Endothelial cell of hepatic sinusoid (primary cell): ENCODE results near the gene C4orf54.

Experiments
- in situ Hi-C: cut with HindIII; loops from 2 replicates; pipeline ENCODE4 v1.10.0; 2017; ENCODE audit warnings: low sequenced_read_pairs

The C4orf54 gene

DNA sequence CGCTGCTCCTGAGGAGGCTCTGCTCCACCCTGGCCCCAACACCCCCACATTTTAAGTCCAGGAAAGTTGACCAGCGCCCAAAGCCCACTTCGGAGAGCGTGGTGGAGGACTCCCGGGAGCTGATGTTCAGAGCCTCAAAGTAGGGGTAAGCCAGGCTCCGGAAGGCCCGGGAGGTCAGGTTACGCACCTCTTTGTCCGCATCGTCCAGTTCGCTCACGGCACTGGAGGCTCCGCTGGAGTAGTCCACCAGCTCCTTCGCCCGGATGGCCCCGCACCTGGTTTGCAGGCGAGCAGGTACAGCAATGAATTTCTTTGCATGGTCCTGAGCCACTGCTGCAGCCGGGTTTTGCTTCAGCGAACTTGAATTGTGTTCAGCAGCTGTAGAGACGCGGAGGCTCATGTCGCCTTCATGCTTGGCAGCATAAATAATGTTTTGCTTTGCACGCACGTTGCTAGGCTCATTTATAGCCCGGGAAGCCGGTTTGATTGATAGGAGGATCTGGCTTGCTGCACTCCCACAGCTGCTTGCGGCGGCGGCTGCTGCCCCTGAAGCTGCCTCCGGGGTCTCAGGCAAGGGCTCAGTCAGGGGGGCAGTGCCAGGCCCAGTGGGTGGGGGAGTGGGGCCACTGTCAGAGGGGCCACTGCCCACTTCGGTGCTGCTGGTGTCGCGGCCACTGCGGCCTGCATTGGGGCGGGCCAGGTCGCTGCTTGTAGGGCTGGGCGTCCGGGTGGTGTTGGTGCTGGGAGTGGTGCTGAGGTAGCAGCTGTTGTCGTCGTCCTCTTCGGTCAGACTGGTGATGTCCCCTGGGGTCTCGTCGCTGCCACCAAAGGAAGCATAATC is 4.8 kb downstream of the C4orf54 start:
- in situ Hi-C loops: no loop called here

GRCh38 chr4:99651811-99652485 is 5.7 kb downstream of the C4orf54 start:
- in situ Hi-C loops: no loop called here

- in situ Hi-C loops: no loop called here
Observed at GRCh38 chr4:99651016-99651769, 6.4 kb downstream of the C4orf54 start.

DNA sequence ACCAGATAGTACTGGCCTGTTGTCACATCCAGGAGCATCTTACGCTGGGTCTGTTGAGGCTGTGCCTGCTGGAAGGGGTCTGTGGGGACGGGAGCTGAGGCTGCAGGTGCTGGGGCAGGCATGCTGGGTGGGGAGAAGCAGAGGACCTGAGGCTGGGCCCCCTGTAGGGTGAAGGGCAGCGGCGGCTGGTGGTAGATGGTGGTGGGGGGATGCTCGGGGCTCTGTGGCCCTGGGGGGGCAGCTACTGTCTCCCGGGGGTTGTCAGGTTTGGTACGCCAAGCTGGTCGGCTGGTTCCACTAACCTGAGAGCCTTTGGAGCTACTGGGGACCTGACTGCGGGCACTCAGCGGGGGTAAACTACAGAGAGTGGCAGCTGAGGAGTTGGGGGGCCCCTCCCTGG is 7.8 kb downstream of the C4orf54 start:
- in situ Hi-C loops: no loop called here

DNA sequence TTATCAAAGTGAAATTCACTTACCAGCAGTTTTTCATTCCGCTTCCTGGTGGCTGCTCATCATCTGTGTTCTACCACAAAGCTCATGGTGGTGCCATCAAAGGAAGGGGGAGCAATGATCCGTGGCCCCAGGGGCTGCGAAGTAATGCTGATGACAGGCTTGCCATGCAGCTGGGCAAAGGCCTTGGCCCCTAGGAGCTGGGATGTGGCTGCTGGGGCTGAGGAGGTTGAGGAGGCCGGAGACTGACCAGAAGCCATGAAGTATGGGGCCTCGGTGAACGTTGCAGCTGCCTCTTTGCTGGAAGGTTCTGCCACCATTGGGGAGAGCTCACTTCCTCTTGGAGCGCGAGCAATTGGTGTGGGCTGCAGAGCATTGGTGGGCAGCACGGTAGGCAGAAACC is 8.4 kb downstream of the C4orf54 start:
- in situ Hi-C loops: no loop called here

DNA sequence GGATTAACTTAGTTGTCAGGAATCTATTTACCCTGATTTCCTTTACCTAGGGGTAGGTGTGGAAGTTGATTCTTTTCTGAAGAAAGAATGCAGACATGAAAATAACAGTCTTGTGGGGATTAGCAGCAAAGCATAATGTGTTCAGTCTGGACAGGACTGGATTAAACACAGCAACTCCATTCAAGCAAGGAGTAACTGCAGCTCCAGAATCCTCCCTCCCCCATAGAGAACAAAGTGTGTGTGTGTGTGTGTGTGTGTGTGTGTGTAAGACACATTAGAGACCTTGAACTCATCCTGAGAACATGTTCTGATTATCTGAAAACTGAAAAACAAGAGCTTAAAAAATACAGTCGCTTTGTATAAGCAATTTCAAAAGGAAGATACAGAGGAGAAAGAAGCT is 9.3 kb downstream of the C4orf54 start:
- in situ Hi-C loops: no loop called here

- in situ Hi-C loops: no loop called here
Observed at GRCh38 chr4:99647071-99647470, 10.6 kb downstream of the C4orf54 start.

- in situ Hi-C loops: no loop called here
Observed at GRCh38 chr4:99645638-99646037, 12.0 kb downstream of the C4orf54 start.

- in situ Hi-C loops: no loop called here
Observed at GRCh38 chr4:99645036-99645435, 12.6 kb downstream of the C4orf54 start.

DNA sequence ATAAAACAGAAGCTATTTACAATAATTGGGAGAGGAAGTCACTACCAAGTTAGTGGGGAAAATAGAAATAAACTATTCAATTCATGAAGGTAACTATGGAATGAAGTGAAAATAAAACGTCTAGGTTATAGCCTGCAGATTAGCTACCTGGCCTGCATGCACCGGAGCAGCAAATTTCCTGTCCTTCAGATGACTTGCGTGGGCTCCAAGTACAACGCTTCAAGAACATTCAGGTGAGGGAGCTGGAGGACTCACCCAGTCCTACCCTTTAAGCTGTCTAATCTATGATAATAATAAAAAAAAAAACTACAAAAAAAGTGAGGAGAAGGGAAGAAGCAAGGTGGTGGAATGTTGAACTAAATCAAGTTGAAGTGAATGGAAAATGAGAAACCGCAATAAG is 13.2 kb downstream of the C4orf54 start:
- in situ Hi-C loops: no loop called here

DNA sequence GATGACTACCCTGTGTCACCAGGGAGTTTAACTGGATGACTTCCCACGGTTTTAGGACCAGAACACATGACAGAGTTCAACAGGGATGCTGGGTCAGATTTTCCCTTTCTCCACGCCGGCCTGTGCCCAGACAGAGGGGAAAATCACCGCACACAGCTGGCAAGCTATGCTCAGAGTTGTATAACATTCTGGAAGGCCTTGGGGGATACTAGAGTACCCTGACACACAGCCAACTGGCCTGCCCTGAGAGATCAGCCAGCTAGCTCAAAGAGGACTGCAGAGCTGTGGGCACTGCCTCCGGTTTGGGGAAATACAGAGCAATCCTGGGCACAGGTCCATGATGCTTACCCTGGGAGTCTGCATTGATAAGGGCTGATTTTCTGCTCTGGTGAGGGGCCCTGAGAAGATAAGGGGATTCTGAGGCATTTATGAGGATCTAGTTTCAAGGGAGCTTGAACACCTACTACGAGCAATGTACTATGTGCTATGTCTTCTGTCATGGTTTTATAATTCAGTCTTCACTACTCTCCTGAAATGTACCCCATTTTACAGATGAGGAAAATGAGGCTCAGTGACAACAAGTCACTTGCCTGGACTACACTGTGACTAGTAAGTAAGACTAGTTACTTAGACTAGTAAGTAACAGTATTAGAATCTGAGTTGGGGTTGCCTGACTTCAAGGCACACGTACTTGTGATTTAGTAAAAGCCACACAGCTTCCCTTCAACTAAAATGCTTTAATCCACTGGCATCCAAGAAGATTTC is 14.7 kb downstream of the C4orf54 start:
- in situ Hi-C loops: no loop called here

DNA sequence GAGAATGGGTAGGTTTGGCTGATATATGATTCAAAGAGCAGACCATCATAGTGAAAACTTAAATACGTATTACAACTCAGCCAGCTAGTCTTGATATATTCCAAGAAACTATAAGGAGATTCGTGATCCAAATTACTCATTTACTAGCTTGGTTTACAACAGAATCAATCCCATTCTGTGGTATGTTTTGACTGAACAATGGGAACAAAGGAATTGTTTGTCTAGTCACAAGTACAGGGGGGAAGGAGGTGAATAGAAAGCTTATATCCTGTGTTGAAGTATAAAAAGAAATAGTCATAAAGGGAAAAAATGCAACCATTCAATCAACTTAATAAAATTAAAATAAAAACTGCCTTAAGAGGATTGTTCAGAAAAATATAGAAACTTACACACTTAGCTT is 17.0 kb downstream of the C4orf54 start:
- in situ Hi-C loops: no loop called here

DNA sequence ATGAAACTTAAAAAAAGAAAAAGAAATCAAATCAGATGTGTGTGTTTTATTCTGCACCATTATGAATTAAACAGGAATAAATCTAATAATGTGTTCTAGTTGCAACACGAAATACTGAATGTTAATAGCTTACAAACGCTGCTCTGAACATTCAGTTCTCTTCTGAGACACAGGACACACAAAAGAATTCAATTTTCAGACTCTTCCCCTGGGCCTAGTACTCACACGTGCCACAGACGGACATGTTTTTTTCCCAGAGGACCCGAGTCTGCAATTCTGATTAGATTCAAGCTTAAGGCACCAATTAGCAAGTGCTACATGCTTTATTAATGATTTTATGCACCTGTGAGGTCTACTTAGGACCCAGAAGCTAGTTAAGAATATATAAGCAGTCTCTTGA is 20.5 kb downstream of the C4orf54 start:
- in situ Hi-C loops: no loop called here

GRCh38 chr4:99636422-99636821 is 21.2 kb downstream of the C4orf54 start:
- in situ Hi-C loops: no loop called here

DNA sequence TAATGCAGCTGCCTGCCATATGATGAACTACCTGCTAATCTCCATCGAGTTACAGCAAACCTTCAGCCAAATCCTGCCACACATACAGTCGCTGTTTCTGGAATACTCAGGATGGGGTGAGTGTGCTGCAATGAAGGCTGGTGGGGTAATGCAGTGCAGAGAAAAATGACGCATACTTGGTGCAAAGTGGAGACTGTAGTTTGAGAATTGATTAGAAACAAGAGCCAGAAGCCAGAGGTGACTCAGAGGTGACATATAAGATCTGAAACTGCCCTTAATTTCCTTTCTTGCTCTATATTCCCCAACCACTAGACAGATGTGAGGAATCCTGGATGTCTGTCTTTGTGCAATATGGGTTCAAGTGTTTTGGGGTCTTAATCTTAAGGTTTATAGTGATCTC is 22.0 kb downstream of the C4orf54 start:
- in situ Hi-C loops: no loop called here

DNA sequence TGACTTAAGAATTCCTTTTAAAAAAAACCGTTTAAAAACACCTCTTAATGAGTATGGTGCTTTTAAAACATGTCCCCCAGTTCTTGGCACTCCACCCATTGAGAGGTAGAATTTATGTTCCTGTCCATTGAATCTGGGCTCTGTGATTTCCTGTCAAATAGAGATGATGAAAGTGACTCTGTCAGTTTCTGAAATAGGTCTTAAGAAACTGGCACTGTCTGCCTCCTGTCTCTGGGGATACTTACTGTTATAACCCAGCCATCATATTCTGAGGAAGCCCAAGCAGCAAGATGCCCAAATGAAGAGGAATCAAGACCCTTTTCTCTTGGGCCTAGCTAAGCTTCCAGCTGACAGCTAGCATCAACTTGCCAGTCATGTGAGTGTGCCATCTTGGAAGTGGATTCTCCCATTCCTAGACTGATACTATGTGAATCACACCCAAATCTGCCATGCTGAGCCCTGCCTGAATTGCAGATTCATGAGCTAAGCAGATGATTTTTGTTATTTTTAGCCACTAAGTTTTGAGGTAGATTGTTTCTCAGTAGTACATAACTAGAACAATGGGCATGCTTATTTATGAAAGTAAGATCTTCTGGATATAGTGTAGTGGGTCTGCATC is 22.8 kb downstream of the C4orf54 start:
- in situ Hi-C loops: no loop called here

- in situ Hi-C loops: no loop called here
Observed at GRCh38 chr4:99633772-99634171, 23.9 kb downstream of the C4orf54 start.

GRCh38 chr4:99630857-99631360 is 26.7 kb downstream of the C4orf54 start:
- in situ Hi-C loops: no loop called here

DNA sequence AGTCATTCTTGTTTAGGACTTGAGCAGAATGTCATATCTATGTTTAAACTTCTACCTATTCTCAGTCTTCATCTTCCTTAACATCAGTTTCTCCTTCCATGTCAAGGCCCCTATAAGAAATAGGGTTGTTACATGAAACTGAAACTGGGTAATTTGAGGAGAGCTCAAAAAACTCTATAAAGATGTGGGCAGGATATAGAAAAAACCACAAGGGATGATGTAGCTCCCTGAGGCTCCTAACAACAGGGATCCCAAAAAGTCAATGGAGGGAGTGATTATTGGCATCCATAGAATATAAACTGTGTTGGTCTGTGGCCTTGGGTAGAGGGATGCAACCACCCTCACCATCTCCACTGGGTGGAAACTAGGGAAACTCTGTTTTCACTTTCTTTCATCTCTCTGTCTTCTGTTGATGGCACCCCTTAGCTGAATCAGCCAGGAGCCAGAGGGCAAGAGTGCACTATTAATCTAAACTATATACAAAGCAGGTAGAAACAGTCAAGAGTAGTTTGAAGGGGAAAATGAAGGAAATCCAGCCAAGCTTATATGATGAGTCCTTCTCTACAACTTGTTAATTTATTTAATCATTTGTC is 27.6 kb downstream of the C4orf54 start:
- in situ Hi-C loops: no loop called here

GRCh38 chr4:99628040-99628439 is 29.6 kb downstream of the C4orf54 start:
- in situ Hi-C loops: no loop called here
